Stomach (tissue), 9 donors: ENCODE measurements around the gene IP6K3. TPM values are rescaled to one million over a fixed set of nuclear protein-coding genes. Genes with fewer than 3 reads are reported as not detected.

ENCODE experiments used
- DNase-seq, 2 donors: peaks; one replicate each; pipeline versions ENCODE4 v3.0.0 to v3.0.0-alpha.2; 2013 to 2019
- H3K27ac ChIP-seq, 5 donors: fragments of 200-600 bp in 4 of 5; sonication (generic) in 4 of 5; one replicate each; pipeline ENCODE4 v1.5.1; 2013 to 2019; ENCODE audit warnings: mild to moderate bottlenecking in 1 of 5, moderate library complexity in 1 of 5
- H3K27me3 ChIP-seq, 3 donors: fragments of 200-600 bp; sonication (generic); one replicate each; pipeline ENCODE4 v1.5.1; 2017 to 2019; ENCODE audit warnings: mixed run types in 1 of 3
- H3K36me3 ChIP-seq, 4 donors: fragments of 200-600 bp; sonication (generic); 1 replicate in 3 of 4; 2 replicates in 1 of 4; pipeline ENCODE4 v1.5.1; 2016 to 2019
- H3K4me1 ChIP-seq, 4 donors: fragments of 200-600 bp; sonication (generic); one replicate each; pipeline ENCODE4 v1.5.1; 2016 to 2019
- H3K4me3 ChIP-seq, 4 donors: fragments of 200-600 bp; sonication (generic) in 3 of 4; one replicate each; pipeline ENCODE4 v1.5.1; 2016 to 2019; ENCODE audit warnings: mild to moderate bottlenecking in 1 of 4
- H3K9me3 ChIP-seq, 4 donors: fragments of 200-600 bp; sonication (generic); one replicate each; pipeline ENCODE4 v1.5.1; 2016 to 2019
- CTCF ChIP-seq, 7 experiments: fragments of 450-650 bp in 4 of 7; fragments of 200-600 bp in 3 of 7; sonication (generic) in 3 of 7; IDR thresholded peaks; one replicate each; pipeline ENCODE4 v1.5.1; 2016 to 2019; ENCODE audit warnings: antibody characterized with exemption in 7 of 7, control low read depth in 2 of 7, mild to moderate bottlenecking in 1 of 7
- EP300 ChIP-seq: sonication (generic); formaldehyde crosslinking; IDR thresholded peaks from one replicate; pipeline ENCODE4 v1.6.1; 2017; ENCODE audit warnings: antibody characterized with exemption
- POLR2A ChIP-seq, 4 donors: fragments of 450-650 bp; IDR thresholded peaks; one replicate each; pipeline ENCODE4 v1.6.1; 2016; ENCODE audit warnings: antibody characterized with exemption in 4 of 4, control low read depth in 2 of 4, mild to moderate bottlenecking in 1 of 4, moderate library complexity in 1 of 4
- POLR2AphosphoS5 ChIP-seq, 3 donors: sonication (generic); formaldehyde crosslinking; IDR thresholded peaks; one replicate each; pipeline ENCODE4 v1.6.1; 2016; ENCODE audit warnings: antibody characterized with exemption in 3 of 3
- WGBS, 5 donors: extraction: QIAGEN DNeasy Blood & Tissue Kit in 3 of 5; methylation state at CpG; one replicate each; pipeline versions ENCODE4 v1.1.5 to v1.1.7; 2013 to 2018; 5-methylcytosine and 5-hydroxymethylcytosine counted together
- intact Hi-C: fragments of 100-400 bp; cut with DNase I; formaldehyde crosslinking; loops from one replicate; pipeline ENCODE4 v1.15.1; 2023; ENCODE audit warnings: low total_unique reads
- polyA plus RNA-seq, 3 donors: library from polyadenylated mRNA; stranded (reverse); fragments of 200-250 nt; gene quantifications; one replicate each; pipeline ENCODE4 v1.2.3, GENCODE V29; 2013
- total RNA-seq, 5 donors: library from RNA; depleted of rRNA; stranded (reverse); fragments of >200 nt; gene quantifications; one replicate each; pipeline versions ENCODE4 v1.1.0 to v1.2.3, GENCODE V29; 2014 to 2016
- donor health status: healthy with polysubstance abuse.
- donor health status: Bipolar disorder and iron deficiency.
- donor health status: healthy.

The IP6K3 gene
- total and polyA plus RNA-seq, 8 donors: 0.58 to 73.5 (median 1.9) TPM; not detected in 2

- intact Hi-C loops: no loop called here
- H3K9me3 ChIP-seq: no peaks in the 10 kb centered on the region
- no peaks in the 10 kb centered on the region for H3K27me3 ChIP-seq
- H3K27ac ChIP-seq: no peak overlapping the region
- TF ChIP-seq CTCF (IDR thresholded peaks at IDR 0.05): no peak
- TF ChIP-seq POLR2A (IDR thresholded peaks at IDR 0.05): no peak
- TF ChIP-seq POLR2AphosphoS5 (IDR thresholded peaks at IDR 0.05): no peak
- TF ChIP-seq EP300: no peak
- WGBS, 5 donors: 78 to 100% (median 83%) methylated on average over 2 of the region's 2 CpGs
- no peak overlapping the region for H3K4me3 ChIP-seq
- H3K4me1 ChIP-seq: peaks cover 3 to 31% (median 18%) of the 10 kb centered on the region in 4 donors
- DNase-seq: no peak
- no peaks in the 10 kb centered on the region for H3K36me3 ChIP-seq
Observed at GRCh38 chr6:33764036-33764435, 17.3 kb upstream of the IP6K3 start.

- Histone ChIP-seq H3K27me3 (no peaks in the 10 kb centered on the region), H3K9me3 (no peaks in the 10 kb centered on the region), H3K4me1 (peaks cover 4 to 26% (median 16%) of the 10 kb centered on the region in 4 donors), H3K36me3 (no peaks in the 10 kb centered on the region), H3K27ac (no peak overlapping the region), H3K4me3 (no peak overlapping the region)
- no peak for DNase-seq
- intact Hi-C loops: no loop called here
- TF ChIP-seq POLR2AphosphoS5 (IDR thresholded peaks at IDR 0.05) (no peak), POLR2A (IDR thresholded peaks at IDR 0.05) (no peak), EP300 (no peak), CTCF (IDR thresholded peaks at IDR 0.05) (no peak)
- 45 to 69% (median 60%) methylated on average over 6 of the region's 6 CpGs for WGBS, 5 donors
Observed at GRCh38 chr6:33763483-33763882, 16.8 kb upstream of the IP6K3 start.

GRCh38 chr6:33762713-33763112 is 16.0 kb upstream of the IP6K3 start:
- Histone ChIP-seq H3K4me3 (no peak overlapping the region), H3K27ac (no peak overlapping the region), H3K36me3 (no peaks in the 10 kb centered on the region), H3K9me3 (no peaks in the 10 kb centered on the region), H3K27me3 (no peaks in the 10 kb centered on the region), H3K4me1 (peaks cover 4 to 25% (median 15%) of the 10 kb centered on the region in 4 donors)
- TF ChIP-seq POLR2AphosphoS5 (IDR thresholded peaks at IDR 0.05) (no peak), EP300 (no peak), CTCF (IDR thresholded peaks at IDR 0.05) (no peak), POLR2A (IDR thresholded peaks at IDR 0.05) (no peak)
- DNase-seq: no peak
- intact Hi-C loops: no loop called here
- 75 to 89% (median 84%) methylated on average over 4 of the region's 4 CpGs for WGBS, 5 donors

GRCh38 chr6:33761922-33762629 is 15.4 kb upstream of the IP6K3 start:
- 36 to 60% (median 53%) methylated on average over 4 to 7 of the region's 7 CpGs for WGBS, 5 donors

More at GRCh38 chr6:33761922-33762629, 15.4 kb upstream of the IP6K3 start:
- intact Hi-C loops: no loop called here
- Histone ChIP-seq H3K27me3 (no peaks in the 10 kb centered on the region), H3K4me3 (no peak overlapping the region), H3K9me3 (no peaks in the 10 kb centered on the region), H3K4me1 (peaks cover 4 to 28% (median 17%) of the 10 kb centered on the region in 4 donors), H3K27ac (peak overlapping the region in 2 of 5 donors; percentile 46 to 49), H3K36me3 (no peaks in the 10 kb centered on the region)
- TF ChIP-seq POLR2A (IDR thresholded peaks at IDR 0.05) (no peak), POLR2AphosphoS5 (IDR thresholded peaks at IDR 0.05) (peak in 1 of 3 donors; percentile 6), EP300 (no peak), CTCF (IDR thresholded peaks at IDR 0.05) (peak in 5 of 7 experiments; percentile 30 to 61 (median 34))
- DNase-seq: peak; percentile 73 to 79
